HS-5 (cell line): Measurements from ENCODE around the gene GALNT5.

Experiments used
- DNase-seq: peaks from one replicate; pipeline ENCODE4 v3.0.0-alpha.2; 2012; ENCODE audit warnings: low read depth

GALNT5 gene

DNA sequence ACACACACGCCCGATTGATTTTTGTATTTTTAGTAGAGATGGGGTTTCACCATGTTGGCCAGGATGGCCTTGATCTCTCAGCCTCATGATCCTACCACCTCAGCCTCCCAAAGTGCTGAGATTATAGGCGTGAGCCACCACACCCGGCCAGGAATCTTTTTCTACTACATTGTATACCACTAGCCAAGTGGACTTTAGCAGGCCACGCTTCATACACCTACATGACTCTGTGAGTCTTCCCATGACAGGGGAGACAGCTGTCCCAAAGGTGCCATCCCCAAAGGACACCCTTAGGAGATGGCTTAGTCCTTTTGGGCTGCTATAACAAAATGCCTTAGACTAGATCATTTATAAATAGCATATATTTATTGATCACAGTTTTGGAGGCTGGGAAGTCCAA is 35.3 kb downstream of the GALNT5 start:
- no peak for DNase-seq

DNA sequence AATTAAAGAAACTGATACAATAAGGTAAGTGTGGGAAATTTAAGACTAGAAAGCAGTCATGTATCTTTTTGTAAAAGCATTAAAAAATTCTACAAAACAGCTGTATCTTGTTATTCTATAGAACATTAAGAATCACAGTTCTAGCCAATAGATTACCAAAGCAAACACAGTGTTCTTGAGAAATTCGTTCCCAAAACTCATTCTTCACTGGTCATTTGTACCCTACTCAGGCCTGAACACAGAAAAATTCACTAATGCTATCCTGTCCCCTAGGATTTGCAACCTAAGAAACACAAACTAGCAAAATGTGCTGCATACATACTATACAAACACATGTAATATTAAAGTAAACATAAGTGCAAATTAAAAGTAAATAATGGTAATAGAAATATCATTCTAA is 39.0 kb downstream of the GALNT5 start:
- no peak for DNase-seq

DNA sequence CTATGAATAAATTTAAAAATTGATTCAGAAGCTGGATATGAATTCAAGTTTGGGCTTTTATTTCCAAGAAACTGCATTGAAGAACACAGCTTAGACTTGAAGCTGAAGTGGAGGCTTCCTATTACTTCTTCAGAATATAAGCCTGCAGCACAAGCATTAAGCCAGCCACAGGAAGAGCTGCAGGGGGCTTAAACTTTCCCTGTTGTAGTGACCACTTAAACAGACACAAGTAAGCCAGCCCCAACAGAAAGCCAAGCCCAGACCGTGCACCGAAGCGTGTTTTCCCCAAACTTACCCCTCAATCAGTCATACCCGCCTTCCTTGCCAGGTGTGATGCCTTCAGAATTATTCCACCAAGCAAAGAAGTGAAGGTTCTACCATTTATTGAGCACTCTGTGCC is 39.5 kb downstream of the GALNT5 start:
- DNase-seq = no peak

DNA sequence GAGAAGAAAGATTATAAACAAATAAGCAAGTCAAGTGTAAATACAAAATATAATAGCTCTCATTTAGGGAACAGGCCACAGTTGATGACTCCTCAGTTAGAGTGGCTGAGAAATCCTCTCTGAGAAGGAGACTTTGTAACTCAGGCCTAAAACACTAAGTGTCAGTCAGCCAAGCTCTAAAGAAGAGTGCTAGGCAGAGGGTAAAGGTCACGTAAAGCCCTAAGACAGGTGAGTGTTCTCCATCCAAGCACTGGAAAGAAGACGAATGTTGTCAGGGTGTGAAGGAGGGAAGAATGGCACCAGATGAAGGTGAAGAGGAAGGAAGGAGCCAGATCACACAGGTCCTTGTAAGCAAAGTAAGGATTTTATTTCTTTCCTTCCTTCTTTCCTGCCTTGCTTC is 43.8 kb downstream of the GALNT5 start:
- no peak for DNase-seq

DNA sequence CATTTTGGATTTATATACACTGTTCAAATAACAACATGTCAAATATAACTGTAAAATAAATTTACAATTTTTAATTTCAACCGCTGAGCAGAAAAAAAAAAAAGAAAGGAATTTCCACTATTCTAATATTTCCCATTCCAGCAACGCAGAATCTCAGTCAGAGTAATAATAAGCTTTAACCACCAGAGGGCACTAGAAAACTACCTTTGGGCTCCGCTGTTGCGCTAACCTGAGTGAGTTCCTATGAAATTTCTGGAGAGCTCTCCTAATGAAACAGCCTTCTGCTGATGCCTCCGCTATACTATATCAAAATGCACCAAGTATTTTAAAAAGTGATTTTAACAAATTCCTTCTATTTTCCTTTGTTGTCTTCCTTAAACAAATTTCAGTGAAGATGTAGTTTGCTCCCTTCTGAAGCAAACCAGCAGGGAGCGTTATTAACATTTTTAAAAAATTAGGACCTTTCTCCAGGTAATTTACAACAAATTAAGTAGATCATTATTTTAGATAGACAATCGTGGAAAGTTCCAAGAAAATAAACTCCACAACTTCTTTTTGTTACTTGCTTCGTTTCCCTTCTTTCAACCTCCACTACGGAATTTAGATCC is 45.1 kb downstream of the GALNT5 start:
- DNase-seq = peak; percentile 31

DNA sequence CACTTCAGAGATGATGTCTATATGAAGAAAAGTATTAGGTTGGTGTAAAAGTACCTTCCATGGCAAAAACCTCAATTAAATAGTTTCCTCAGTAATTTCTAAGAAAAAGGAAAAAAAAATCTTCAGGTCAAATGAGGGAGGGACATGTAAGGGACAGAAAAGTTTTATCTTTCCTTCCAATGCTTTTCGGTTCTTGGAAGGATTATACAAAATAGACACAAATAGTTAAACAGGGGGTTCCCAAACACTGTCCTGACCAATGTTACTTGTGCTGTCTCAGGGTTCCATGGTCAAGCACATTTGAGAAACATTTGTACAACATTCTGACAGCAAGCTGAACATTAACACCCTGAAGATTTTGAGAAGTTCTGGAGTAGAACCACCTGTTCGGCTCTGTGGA is 46.1 kb downstream of the GALNT5 start:
- DNase-seq = no peak

DNA sequence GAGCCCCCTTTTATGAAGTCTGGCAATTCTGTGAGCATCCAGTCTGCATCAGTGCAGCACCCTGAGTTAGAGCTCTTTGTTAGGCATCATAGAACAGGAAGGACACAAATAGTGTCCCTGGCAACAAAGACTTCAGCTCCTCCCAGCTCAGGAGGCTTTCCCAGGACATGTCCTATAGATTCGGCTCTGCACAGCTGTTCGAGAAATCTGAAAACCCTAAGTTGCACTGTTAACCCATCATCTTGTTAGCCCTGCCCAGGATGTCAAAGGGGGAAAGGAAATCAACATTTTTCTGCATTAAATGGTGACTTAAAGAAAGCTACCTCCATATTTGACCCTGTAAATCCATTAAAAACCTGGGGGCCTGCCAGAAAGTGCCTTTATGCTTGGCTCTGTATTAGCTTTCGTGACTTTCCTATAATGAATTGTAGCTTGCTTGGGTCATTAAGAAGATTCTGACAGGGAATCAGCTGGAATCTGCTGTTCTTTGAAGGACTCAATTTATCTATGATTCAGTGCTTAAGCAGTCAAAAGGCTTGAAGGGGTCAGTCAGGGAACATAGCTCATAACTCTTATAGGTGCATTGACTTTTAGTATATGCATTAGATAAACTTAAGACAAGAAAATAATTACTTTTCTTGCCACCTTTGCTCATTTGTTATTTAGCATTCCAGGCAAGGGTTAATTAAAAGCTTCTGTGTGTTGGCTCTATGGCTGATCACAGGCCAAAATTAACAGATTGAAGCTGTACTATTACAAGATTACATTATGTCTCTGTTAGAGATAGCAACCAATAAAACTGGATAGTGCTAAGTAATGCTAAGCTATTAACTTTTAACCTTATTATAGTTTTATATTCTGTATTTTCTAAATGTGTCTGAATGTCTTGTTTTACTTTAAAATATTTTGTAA is 47.6 kb downstream of the GALNT5 start:
- DNase-seq = peak; percentile 58

DNA sequence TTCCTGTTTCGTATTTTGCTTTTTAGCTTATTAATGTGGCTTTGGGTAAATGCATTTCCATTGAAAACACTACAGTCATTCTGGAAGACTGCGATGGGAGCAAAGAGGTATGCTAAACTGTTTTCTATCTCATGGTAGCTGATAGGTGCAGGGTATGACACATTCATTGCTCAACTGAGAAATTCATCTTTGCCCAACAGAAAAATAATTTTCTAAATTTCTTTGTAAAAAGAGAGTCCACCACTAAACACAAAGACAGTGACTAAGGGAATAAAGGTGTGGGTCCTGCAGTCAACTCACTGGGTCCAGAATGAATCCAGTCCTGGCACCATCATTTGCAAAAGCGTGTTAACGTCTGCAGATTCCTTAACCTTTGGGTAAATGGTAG is 48.2 kb downstream of the GALNT5 start:
- no peak for DNase-seq

DNA sequence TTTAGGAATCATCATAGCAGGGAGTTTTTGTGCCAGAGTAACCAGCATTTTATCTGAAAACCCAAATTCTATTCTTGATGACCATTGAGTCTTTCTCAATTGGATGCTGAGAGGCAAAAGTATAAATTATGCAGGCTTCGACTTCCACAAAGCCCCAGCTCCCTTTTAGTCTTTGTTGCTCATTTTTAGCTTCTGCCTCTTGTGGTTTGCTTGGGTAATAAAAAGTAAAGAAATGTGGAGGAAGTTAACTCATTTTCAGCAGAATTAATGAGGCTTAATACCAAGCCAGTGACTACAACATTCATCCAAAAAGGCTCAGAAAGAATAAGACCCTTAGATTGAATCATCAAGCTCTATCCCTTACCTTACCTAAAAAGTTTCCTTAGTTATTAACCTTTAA is 49.5 kb downstream of the GALNT5 start:
- no peak for DNase-seq

DNA sequence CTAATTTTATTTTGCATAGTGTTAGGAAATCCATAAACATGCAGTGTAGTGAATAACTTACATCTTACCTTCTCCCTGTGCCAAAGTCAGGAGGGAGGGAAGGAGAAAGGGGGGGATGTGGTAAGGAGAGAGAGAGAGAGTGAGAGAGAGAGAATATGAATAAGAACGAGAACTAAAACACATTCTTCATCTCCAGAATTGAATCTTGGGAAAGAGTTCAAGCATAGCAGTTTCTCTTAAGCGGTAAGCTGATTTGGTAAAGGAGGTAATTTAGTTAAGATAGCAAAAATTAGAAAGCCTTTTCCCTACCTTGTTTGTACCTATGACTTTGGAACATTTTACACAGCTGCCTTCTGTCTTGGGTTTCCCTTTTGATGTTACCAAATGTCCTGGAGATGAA is 52.4 kb downstream of the GALNT5 start:
- no peak for DNase-seq

DNA sequence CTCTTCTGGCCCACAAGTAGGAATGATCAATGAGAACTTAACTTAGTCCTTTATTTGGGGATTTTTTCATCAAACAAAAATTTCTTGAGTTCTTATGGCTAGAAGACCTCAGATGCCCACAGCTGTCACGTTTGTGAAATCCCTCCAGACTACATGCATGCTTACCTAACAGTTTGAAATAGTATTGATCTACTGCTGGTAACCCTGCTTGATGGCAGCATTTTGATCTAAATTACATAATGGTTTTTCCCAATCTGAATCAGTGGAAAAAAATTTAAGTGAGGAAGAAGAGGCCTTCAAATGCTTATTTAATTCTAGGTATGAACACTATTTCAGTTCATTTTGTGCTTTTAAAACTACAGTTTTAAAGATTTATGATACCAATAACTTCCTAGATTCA is 54.2 kb downstream of the GALNT5 start:
- DNase-seq = no peak

DNA sequence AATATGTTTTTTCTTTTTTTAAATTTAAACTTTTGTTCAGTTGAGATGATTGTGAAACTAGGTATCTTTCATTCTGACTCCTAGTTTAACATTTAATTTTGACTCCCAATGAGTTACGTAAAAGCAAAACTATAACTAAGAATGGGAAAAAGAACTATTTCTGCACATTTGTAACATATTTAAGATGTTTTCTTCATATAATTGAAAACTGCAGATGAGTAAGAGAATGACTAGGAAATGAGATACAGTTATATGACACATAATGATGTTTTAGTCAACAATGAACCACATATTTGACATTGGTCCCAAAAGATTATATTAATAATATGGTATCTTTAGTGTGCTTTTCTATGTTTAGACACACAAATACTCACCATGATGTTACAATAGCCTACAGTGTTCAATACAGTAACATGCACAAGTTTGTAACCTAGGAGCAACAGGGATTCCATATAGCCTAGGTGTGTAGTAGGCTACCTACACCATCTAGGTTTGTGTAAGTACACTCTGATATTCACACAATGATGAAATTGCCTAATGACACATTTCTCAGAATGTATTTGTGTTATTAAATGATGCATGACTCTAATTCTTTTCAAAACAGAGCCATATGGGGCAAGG is 55.5 kb downstream of the GALNT5 start:
- peak; percentile 74 for DNase-seq

DNA sequence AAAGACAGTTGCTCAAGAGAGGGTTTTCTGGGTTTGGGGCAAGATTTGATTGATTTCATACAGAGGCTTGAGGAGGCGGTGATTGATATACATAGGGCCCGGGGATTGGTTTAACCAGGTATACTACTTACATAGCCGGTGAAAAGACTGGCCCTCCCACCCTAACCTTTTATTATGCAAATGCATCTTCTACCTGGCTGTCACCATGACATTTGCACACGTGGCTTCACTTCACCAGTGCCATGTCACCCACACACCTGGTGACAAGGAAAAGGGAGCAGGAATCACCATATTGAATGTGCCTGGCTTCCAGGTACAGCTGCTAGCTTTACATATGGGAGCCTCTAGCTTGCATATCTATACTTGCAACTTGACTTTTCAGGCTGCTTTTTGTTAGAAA is 58.4 kb downstream of the GALNT5 start:
- DNase-seq = no peak

DNA sequence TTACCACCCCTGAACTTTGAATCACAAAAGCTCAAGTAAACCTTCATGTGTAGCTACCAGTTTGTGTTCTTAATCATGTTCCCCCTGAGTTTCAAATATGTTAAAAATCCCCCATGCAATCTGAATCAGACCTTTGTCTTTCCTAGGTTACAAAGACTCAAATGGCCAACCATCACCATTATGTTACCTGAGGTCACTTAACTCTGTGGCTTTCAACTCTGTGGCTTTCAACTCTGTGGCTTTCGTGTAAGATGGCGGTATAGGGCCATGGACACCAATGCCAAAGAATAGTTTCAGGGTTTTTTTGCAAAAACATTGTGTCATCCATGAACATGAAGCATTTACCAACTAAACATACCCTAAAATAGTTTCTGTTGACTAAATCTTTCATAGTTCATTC is 61.4 kb downstream of the GALNT5 start:
- no peak for DNase-seq

DNA sequence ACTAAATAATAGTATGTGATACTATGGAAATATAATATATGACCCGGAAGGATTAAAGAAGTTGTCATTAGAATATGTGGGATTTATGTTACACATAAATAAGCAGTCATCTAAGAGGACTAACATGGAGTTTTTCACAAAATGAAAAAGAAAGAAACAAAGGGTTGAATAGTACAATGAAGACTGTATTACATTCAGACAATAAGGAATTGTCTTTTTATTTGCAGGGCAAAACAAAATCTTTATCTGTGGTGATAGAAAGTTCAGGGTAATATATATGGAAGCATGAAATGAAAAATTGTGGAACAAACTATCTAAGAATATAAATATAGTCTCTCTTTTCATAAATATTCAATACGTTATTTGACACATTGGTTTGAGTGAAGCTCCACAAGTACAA is 62.3 kb downstream of the GALNT5 start:
- no peak for DNase-seq

DNA sequence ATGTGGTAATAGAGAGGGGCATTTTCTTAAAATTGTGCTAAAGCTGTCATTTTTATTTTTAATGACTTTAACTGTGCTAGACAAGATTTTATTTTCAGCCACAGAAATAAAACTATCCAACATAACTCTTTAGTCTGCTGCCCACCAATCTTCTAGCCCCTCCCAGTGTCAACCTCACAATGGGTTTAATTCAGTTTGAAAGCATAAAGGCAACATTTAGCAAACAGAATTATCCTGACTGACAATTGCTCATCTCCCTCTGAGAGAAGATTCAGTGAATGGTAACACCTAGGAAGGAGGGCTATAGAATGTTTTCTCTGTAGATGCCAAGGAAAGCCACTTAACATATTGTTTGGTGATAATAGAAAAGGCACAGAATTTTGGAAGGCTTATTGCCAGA is 62.9 kb downstream of the GALNT5 start:
- no peak for DNase-seq

DNA sequence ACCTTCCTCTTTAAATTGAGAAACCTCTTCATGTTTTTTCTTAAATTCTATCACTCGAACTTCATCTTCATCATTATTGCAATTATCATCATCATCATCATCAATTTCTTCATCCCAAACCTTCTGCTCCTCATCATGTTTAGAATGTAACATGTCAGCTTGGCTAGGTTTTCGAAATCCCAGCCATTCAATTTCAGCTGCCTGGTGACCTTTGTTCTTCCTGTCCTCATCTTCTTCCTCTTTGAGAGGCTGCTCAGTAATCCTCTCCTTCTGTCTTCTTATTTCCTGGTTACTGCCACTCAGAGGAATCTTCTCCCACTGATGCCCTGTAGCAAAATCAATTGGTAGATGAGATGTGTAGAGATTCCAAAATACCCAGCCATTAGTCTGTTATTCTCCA is 64.0 kb downstream of the GALNT5 start:
- no peak for DNase-seq

DNA sequence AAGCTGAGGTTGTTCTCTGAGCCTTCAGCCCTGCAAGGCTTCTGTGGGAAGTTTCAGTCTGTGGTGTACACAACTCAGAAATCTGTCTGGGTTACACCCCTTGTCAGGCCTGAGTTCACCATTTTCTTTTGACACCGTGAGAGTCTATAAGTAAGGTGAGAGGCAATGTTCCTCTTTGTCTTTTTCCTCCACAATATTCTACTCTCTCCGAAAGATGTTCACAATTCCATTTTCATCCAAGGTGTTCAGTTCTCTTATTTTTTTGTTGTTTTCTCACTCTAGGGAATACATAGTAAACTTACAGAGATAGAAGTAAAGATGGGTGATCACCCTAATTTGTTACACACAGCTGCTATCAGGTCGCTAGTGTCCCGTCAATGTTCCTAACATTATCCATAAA is 64.9 kb downstream of the GALNT5 start:
- DNase-seq = no peak

DNA sequence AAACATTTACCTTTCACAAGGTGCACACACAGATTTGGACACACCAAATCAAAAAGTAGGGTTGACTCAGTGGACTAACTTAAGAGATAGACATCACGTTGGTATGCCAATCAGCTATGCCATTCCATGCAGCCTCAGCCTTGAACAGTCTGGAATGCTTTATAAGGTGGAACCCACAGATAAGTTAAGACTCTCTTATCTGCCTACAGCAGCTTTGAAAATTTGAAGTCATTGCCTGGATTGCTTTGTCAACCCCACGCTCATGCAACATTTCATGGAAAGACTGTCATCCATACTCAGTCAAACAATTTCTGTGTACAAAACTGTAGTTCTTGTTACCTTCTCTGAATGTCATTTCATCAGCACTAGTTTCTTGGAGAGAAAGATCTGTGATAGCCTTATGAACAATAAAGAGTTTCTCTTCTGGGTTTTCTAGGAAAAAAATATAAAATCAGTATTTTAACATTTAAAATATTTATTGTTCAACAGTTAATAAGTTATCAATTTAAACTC is 66.9 kb downstream of the GALNT5 start:
- no peak for DNase-seq

DNA sequence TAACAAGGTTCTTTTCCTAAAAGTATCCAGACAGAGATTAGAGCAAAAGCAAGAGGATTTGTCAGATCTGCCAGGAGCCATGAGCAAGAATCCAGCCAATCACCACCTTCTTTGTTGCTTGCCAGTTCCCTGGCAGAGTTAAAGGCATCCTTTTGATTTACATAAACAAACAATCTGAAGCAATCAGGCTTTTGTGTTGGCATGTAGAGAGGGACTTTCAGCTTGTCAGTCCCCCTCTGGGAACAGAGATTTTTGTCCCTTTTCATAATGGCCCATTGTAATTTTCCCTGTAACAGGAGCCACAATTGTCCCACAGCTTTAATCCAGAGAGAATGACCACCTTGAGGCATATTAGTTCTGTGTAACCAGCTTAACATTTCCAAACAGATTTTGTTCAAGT is 68.3 kb downstream of the GALNT5 start, which contains the start of gene ERMN:
ERMN (minus strand) TSS at position 39 of the 400 bp plus-strand sequence. CDS start 182 bp downstream, outside the sequence.
- DNase-seq = no peak

DNA sequence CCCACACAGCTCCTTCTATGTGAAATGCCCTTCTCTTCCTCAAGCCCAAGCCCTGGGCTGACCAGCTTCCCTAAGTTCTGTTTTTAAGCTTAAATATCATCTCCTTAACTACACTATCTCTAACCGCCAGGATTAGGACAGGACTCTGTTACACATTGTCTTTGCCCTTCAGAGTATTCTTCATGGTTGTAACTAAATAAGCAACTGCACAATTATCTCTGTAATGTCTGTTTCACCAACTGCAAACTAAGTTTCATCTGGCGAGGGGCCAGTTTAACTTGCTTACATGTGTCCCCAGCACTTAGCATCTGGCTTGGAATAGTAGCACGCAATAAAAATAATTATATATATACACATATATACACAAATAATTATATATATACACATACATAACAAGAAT is 69.2 kb downstream of the GALNT5 start:
- DNase-seq = no peak

DNA sequence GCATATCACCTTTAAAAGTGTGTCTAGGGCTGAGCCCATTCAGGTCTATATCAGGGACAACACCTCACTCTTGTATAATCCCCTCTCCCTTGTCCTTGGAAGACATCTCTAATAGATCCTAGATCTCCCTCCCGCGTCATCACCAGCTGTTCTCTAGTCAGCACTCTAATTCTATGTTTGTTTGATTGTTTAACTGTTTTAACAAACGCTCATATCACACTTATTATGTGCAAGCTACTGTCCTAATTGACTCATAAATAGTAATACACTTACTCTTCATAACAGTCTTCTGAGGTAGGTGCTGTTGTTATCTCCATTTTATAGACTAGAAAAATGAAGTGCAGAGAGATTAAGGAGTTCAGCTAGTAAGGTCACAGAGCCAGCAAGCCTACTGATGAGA is 69.7 kb downstream of the GALNT5 start:
- DNase-seq = no peak
